HepG2 (cell line): Measurements from ENCODE around the gene RAB39B. TPM values are rescaled to one million over a fixed set of nuclear protein-coding genes. Genes with fewer than 3 reads are reported as not detected.
A peak's percentile ranks its signal among the peaks of the same experiment; 100 is the strongest.

Source experiments
- ATAC-seq: fragments of 200-7000 bp; cut with Tn5 transposase; 3 replicates; pipeline ENCODE4 v1.9.1; 2020; ENCODE audit warnings: mild to moderate bottlenecking, moderate library complexity
- BruUV-seq: library from RNA; stranded (reverse); fragments of 400-500 nt; replicated peaks from 2 replicates; lab custom pipeline; 2021; lab: Mats Ljungman, UMichigan
- CTCF ChIA-PET: fragments of 300-600 bp; formaldehyde crosslinking; extraction: SDS; loops from one replicate; lab custom pipeline; 2021; ENCODE audit warnings: low total read pairs, inconsistent platforms, low intra/inter-chr PET ratio; lab: Yijun Ruan, JAX
- POLR2A ChIA-PET: fragments of 350-600 bp; sonication (Branson Sonifier 250); formaldehyde crosslinking; loops from one replicate; lab custom pipeline; 2020; ENCODE audit warnings: antibody characterized with exemption, inconsistent platforms; lab: Yijun Ruan, JAX
- DNase-seq: peaks from one replicate; pipeline ENCODE4 v3.0.0-alpha.2; 2015; ENCODE audit warnings: low spot score
- FAIRE-seq: peaks from 3 replicates; lab custom pipeline; 2011; peaks lifted over from hg19 to GRCh38; lab: Jason Lieb, UNC
- H2AFZ ChIP-seq: one replicate; pipeline ENCODE4 v1.6.1; 2011; ENCODE audit warnings: low read length, inconsistent platforms
- H3K27ac ChIP-seq: fragments of 300-600 bp; 3 replicates; pipeline ENCODE4 v1.8.0; 2011; ENCODE audit warnings: mixed run types, mild to moderate bottlenecking, mixed read lengths, low read length, inconsistent platforms; ENCODE audit not compliant: insufficient read depth; ENCODE audit errors: extremely low read length
- H3K27me3 ChIP-seq, 2 experiments: fragments of 200-600 bp in 1 of 2; 2 replicates in 1 of 2; 3 replicates in 1 of 2; pipeline versions ENCODE4 v1.6.0 to v1.8.0; 2011; ENCODE audit warnings: low read length in 2 of 2, mild to moderate bottlenecking in 2 of 2, moderate library complexity in 2 of 2, inconsistent platforms in 1 of 2; ENCODE audit not compliant: insufficient read depth in 2 of 2, control insufficient read depth in 1 of 2
- H3K36me3 ChIP-seq, 2 experiments: fragments of 200-600 bp in 1 of 2; replicated peaks in 1 of 2; 2 replicates in 1 of 2; 3 replicates in 1 of 2; pipeline versions ENCODE4 v1.5.1 to v1.8.0; 2011; ENCODE audit warnings: low read length in 2 of 2, inconsistent platforms in 1 of 2; ENCODE audit not compliant: insufficient read depth in 2 of 2, control insufficient read depth in 1 of 2
- H3K4me1 ChIP-seq: 2 replicates; pipeline ENCODE4 v1.5.1; 2012; ENCODE audit warnings: low read length, inconsistent platforms; ENCODE audit not compliant: insufficient read depth
- H3K4me2 ChIP-seq: 2 replicates; pipeline ENCODE4 v1.6.0; 2011; ENCODE audit warnings: low read depth, low read length, inconsistent platforms
- H3K4me3 ChIP-seq, 3 experiments: fragments of 200-600 bp in 1 of 3; sonication (generic), shearing (Covaris generic) in 1 of 3; replicated peaks in 1 of 3; 2 replicates each; pipeline ENCODE4 v1.5.1; 2011 to 2016; ENCODE audit warnings: low read length in 3 of 3, inconsistent platforms in 2 of 3, low read depth in 2 of 3, mild to moderate bottlenecking in 2 of 3, control low read depth in 1 of 3, mixed read lengths in 1 of 3; ENCODE audit not compliant: insufficient read depth in 1 of 3
- H3K79me2 ChIP-seq: one replicate; pipeline ENCODE4 v1.6.1; 2011; ENCODE audit warnings: low read length, inconsistent platforms; ENCODE audit not compliant: insufficient read depth
- H3K9ac ChIP-seq: 2 replicates; pipeline ENCODE4 v1.6.0; 2011; ENCODE audit warnings: mild to moderate bottlenecking, low read depth, low read length, inconsistent platforms; ENCODE audit not compliant: insufficient read depth
- H3K9me3 ChIP-seq: 2 replicates; pipeline ENCODE4 v1.5.1; 2012; ENCODE audit warnings: mild to moderate bottlenecking, low read length
- H4K20me1 ChIP-seq: 2 replicates; pipeline ENCODE4 v1.6.0; 2011; ENCODE audit warnings: inconsistent platforms, mild to moderate bottlenecking, low read length, moderate library complexity; ENCODE audit not compliant: insufficient read depth
- ARID2 ChIP-seq: sonication (generic); formaldehyde crosslinking; IDR thresholded peaks from 2 replicates; pipeline ENCODE4 v1.8.1; 2022; ENCODE audit warnings: mild to moderate bottlenecking, missing genetic modification reagents, borderline replicate concordance
- CBFB ChIP-seq: sonication (generic); formaldehyde crosslinking; IDR thresholded peaks from 2 replicates; pipeline ENCODE4 v1.4.0; 2020; ENCODE audit warnings: missing genetic modification reagents
- CEBPB ChIP-seq: IDR thresholded peaks from 2 replicates; pipeline ENCODE4 v1.6.1; 2011; ENCODE audit warnings: low read depth, low read length, improper control_type of control experiment, borderline replicate concordance
- FOSL1 ChIP-seq: sonication (generic); formaldehyde crosslinking; IDR thresholded peaks from 2 replicates; pipeline ENCODE4 v1.9.0; 2021; ENCODE audit warnings: missing genetic modification reagents, borderline replicate concordance
- GPN1 ChIP-seq: sonication (generic); formaldehyde crosslinking; IDR thresholded peaks from 2 replicates; pipeline ENCODE4 v1.5.1; 2020; ENCODE audit warnings: missing genetic modification reagents, borderline replicate concordance
- HNF4G ChIP-seq, 2 experiments: sonication (generic) in 1 of 2; formaldehyde crosslinking in 1 of 2; IDR thresholded peaks; 2 replicates each; pipeline versions ENCODE4 v1.4.0 to v1.6.1; 2011 to 2020; ENCODE audit warnings: borderline replicate concordance in 2 of 2, low read depth in 2 of 2, mild to moderate bottlenecking in 2 of 2, low read length in 1 of 2, missing genetic modification reagents in 1 of 2, moderate library complexity in 1 of 2
- JUN ChIP-seq: sonication (generic); formaldehyde crosslinking; IDR thresholded peaks from 2 replicates; pipeline ENCODE4 v1.4.0; 2020; ENCODE audit warnings: mild to moderate bottlenecking, missing genetic modification reagents
- KDM5B ChIP-seq: sonication (generic); formaldehyde crosslinking; IDR thresholded peaks from 2 replicates; pipeline ENCODE4 v1.4.0; 2020; ENCODE audit warnings: missing genetic modification reagents, mild to moderate bottlenecking, borderline replicate concordance
- NR1H2 ChIP-seq: sonication (generic); formaldehyde crosslinking; IDR thresholded peaks from 2 replicates; pipeline ENCODE4 v1.8.1; 2022; ENCODE audit warnings: low read depth, missing genetic modification reagents, borderline replicate concordance
- SRSF1 ChIP-seq: fragments of 200-400 bp; formaldehyde crosslinking; optimal IDR thresholded peaks from 2 replicates; pipeline ENCODE3; 2017; ENCODE audit warnings: mild to moderate bottlenecking, low read depth, low read length, moderate library complexity
- SYNCRIP ChIP-seq: fragments of 200-400 bp; formaldehyde crosslinking; IDR thresholded peaks from 2 replicates; pipeline ENCODE4 v1.6.1; 2018; ENCODE audit warnings: mild to moderate bottlenecking, low read depth, low read length; ENCODE audit not compliant: insufficient read depth
- TMF1 ChIP-seq: sonication (generic); formaldehyde crosslinking; IDR thresholded peaks from 2 replicates; pipeline ENCODE4 v1.8.1; 2022; ENCODE audit warnings: low read depth, missing genetic modification reagents
- U2AF1 ChIP-seq: fragments of 200-400 bp; formaldehyde crosslinking; optimal IDR thresholded peaks from 2 replicates; pipeline ENCODE3; 2017; ENCODE audit warnings: mild to moderate bottlenecking, low read depth, low read length
- ZFY ChIP-seq: sonication (generic); formaldehyde crosslinking; IDR thresholded peaks from 2 replicates; pipeline ENCODE4 v1.4.0; 2020; ENCODE audit warnings: missing genetic modification reagents
- ZMAT3 ChIP-seq: sonication (generic); formaldehyde crosslinking; conservative IDR thresholded peaks from 2 replicates; pipeline ENCODE4 v1.7.0; 2021; ENCODE audit warnings: missing genetic modification reagents
- ZNF510 ChIP-seq: sonication (generic); formaldehyde crosslinking; IDR thresholded peaks from 2 replicates; pipeline ENCODE4 v1.4.0; 2020; ENCODE audit warnings: low read depth, mild to moderate bottlenecking, missing genetic modification reagents
- ZNF549 ChIP-seq: sonication (generic); formaldehyde crosslinking; IDR thresholded peaks from 2 replicates; pipeline ENCODE4 v1.5.0; 2020; ENCODE audit warnings: missing genetic modification reagents
- ZSCAN21 ChIP-seq: sonication (generic); formaldehyde crosslinking; IDR thresholded peaks from 2 replicates; pipeline ENCODE4 v1.8.0; 2022; ENCODE audit warnings: mild to moderate bottlenecking, missing genetic modification reagents, moderate library complexity, borderline replicate concordance
- ZSCAN9 ChIP-seq: IDR thresholded peaks from 2 replicates; pipeline ENCODE4 v1.6.1; 2016; ENCODE audit warnings: borderline replicate concordance
- WGBS: methylation state at CpG from one replicate; pipeline ENCODE4 v1.1.6; 2017; ENCODE audit warnings: low lambda C conversion rate; 5-methylcytosine and 5-hydroxymethylcytosine counted together
- in situ Hi-C: cut with HindIII; loops from 2 replicates; pipeline ENCODE4 v1.10.0; 2017; ENCODE audit warnings: low pct_unique_long_range_greater_than_20kb; ENCODE audit not compliant: extremely low pct_ligation_motif_present
- intact Hi-C: fragments of 100-400 bp; cut with micrococcal nuclease; formaldehyde crosslinking; loops from one replicate; pipeline ENCODE4 v1.10.0; 2022; ENCODE audit not compliant: unreplicated experiment
- polyA plus RNA-seq, 8 experiments: library from polyadenylated mRNA; depleted of rRNA in 3 of 8; stranded (reverse) in 7 of 8; unstranded in 1 of 8; fragments of >200 nt; fragmentation: Illumina TruSeq in 4 of 8; extraction: Trizol in 4 of 8; gene quantifications; 2 replicates each; pipeline versions ENCODE4 v1.2.1 to v1.2.3, GENCODE V29; 2011 to 2016; ENCODE audit warnings: low read depth in 4 of 8, missing spikeins in 1 of 8, mixed read lengths in 1 of 8; ENCODE audit not compliant: insufficient read depth in 1 of 8
- total RNA-seq, 5 experiments: library from RNA; depleted of rRNA; stranded (reverse); fragments of >200 nt; fragmentation: Illumina TruSeq; extraction: Trizol; gene quantifications; 2 replicates each; pipeline ENCODE4 v1.2.3, GENCODE V29; 2016; ENCODE audit warnings: low read depth in 1 of 5
- TF ChIP-seq, protein P1 (sequence below): sonication (generic); formaldehyde crosslinking; IDR thresholded peaks from 2 replicates; pipeline ENCODE4 v1.8.1; 2022; ENCODE audit warnings: low read depth, mild to moderate bottlenecking, missing genetic modification reagents
- TF ChIP-seq, protein P2 (sequence below): sonication (generic); formaldehyde crosslinking; IDR thresholded peaks from 2 replicates; pipeline ENCODE4 v1.4.0; 2020; ENCODE audit warnings: missing genetic modification reagents; ENCODE audit errors: not compliant biosample characterization

The RAB39B gene
- total and polyA plus RNA-seq, 2 of the 13 experiments (the other 11 are each of a cell fraction or from before 2014, with no cell fraction given), result 0.05 to 0.07 TPM

DNA sequence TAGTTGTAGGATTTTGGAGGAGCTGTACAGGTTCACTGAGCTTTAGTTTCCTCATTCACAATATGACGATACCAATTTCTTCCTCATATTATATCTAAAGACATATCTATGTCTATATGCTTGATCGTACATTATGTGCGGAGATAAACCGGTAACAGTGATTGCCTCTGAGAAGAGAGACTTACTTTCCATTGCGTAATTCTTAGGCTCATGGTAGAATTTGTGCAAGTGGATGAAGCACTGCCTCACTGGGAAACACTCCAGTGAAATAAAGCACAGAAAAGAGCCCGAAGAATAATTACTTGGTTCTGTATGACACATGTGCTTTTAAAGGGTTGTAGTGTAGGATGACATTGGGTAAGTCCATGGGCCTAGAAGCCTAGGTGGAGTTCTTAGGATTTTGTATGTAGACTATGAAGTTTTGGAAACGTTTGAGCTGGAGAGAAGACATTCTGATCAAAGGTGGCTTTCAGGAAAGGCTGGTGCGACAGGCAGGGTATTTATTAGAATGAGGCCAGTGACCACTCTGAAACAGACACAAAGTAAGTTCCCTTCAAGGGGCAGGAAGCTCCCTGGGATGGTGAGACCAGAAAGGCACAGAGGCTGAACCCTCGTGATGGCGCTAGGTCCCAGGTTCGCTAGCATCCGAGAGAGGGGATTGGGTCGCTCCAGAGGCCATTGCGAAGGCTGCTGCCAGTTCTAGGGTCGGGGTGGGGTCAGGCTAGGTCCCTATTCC lies 48.7 kb downstream of the RAB39B start:
- in situ Hi-C loops (no loop called here), intact Hi-C loops (no loop called here)
- CTCF ChIA-PET, result no interaction called here
- FAIRE-seq (no peak), DNase-seq (no peak), ATAC-seq (peak; percentile 44; the same call in 2 of the 3 replicates)
- no peaks in the 10 kb centered on the region for H4K20me1 ChIP-seq
- peaks cover 27% of the 10 kb centered on the region for H3K79me2 ChIP-seq
- H3K27me3 ChIP-seq, result no peaks in the 10 kb centered on the region
- H3K27ac ChIP-seq, result peak overlapping the region; percentile 64
- peak overlapping the region; percentile 86 for H3K9ac ChIP-seq
- no peaks in the 10 kb centered on the region for H3K36me3 ChIP-seq
- peak overlapping the region; percentile 80 for H3K4me2 ChIP-seq
- BruUV-seq, result TSS peak; percentile 78
- peak overlapping the region; percentile 78 for H2AFZ ChIP-seq
- H3K9me3 ChIP-seq, result no peaks in the 10 kb centered on the region
- 32% methylated on average over 8 of the region's 15 CpGs for WGBS
- POLR2A ChIA-PET, result interaction anchor here (0.5 to 1.3 kb wide), 6 partner anchors 12 to 397 kb away, joined by 3 to 4 read pairs (median 3); partner anchors contain the start of gene TMLHE
- peak overlapping the region; percentile 73 to 83 (median 75) for H3K4me3 ChIP-seq
- H3K4me1 ChIP-seq, result peaks cover 24% of the 10 kb centered on the region
- TF ChIP-seq JUN (CRISPR knock-in tag) (no peak), SYNCRIP (no peak), GPN1 (CRISPR knock-in tag) (no peak), SRSF1 (no peak), HNF4G (IDR thresholded peaks at IDR 0.05; ENCODE audit: borderline replicate concordance, low read depth, low read length) (no peak), HNF4G (CRISPR knock-in tag; IDR thresholded peaks at IDR 0.05; ENCODE audit: borderline replicate concordance, low read depth) (no peak), ZNF510 (CRISPR knock-in tag) (no peak), CEBPB (peak; percentile 78), ZFY (CRISPR knock-in tag) (0 out of 2 replicates have a peak, but pooled peaks have one; percentile 30), CBFB (CRISPR knock-in tag) (no peak), ZNF549 (CRISPR knock-in tag) (no peak), NR1H2 (CRISPR knock-in tag) (no peak), KDM5B (CRISPR knock-in tag) (0 out of 2 replicates have a peak, but pooled peaks have one; percentile 40), ZSCAN21 (CRISPR knock-in tag) (no peak), FOSL1 (CRISPR knock-in tag) (no peak), U2AF1 (no peak), ZMAT3 (CRISPR knock-in tag) (0 out of 2 replicates have a peak, but pooled peaks have one; percentile 31), TMF1 (CRISPR knock-in tag) (no peak), ARID2 (CRISPR knock-in tag) (no peak), ZSCAN9 (CRISPR knock-in tag) (no peak)
- TF ChIP-seq, protein P1, sequence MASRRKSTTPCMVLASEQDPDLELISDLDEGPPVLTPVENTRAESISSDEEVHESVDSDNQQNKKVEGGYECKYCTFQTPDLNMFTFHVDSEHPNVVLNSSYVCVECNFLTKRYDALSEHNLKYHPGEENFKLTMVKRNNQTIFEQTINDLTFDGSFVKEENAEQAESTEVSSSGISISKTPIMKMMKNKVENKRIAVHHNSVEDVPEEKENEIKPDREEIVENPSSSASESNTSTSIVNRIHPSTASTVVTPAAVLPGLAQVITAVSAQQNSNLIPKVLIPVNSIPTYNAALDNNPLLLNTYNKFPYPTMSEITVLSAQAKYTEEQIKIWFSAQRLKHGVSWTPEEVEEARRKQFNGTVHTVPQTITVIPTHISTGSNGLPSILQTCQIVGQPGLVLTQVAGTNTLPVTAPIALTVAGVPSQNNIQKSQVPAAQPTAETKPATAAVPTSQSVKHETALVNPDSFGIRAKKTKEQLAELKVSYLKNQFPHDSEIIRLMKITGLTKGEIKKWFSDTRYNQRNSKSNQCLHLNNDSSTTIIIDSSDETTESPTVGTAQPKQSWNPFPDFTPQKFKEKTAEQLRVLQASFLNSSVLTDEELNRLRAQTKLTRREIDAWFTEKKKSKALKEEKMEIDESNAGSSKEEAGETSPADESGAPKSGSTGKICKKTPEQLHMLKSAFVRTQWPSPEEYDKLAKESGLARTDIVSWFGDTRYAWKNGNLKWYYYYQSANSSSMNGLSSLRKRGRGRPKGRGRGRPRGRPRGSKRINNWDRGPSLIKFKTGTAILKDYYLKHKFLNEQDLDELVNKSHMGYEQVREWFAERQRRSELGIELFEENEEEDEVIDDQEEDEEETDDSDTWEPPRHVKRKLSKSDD (CRISPR knock-in tag), result no peak
- TF ChIP-seq, protein P2, sequence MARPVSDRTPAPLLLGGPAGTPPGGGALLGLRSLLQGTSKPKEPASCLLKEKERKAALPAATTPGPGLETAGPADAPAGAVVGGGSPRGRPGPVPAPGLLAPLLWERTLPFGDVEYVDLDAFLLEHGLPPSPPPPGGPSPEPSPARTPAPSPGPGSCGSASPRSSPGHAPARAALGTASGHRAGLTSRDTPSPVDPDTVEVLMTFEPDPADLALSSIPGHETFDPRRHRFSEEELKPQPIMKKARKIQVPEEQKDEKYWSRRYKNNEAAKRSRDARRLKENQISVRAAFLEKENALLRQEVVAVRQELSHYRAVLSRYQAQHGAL (CRISPR knock-in tag), result no peak
